Hindlimb muscle (tissue), 1 donor: ENCODE data around the gene IFI30. TPM values are rescaled to one million over a fixed set of nuclear protein-coding genes. Genes with fewer than 3 reads are reported as not detected.

ENCODE experiments used
- DNase-seq: peaks from one replicate; pipeline ENCODE4 v3.0.0-alpha.2; 2013
- polyA plus RNA-seq: library from polyadenylated mRNA; unstranded; fragments of 120-200 nt; gene quantifications from one replicate; pipeline ENCODE4 v1.2.1, GENCODE V29; 2013; ENCODE audit not compliant: insufficient read length

Gene IFI30
- polyA plus RNA-seq, 1 donor: 2.9 TPM

- DNase-seq: no peak
These were observed 52.3 kb downstream of the IFI30 start, which contains the start of gene PDE4C for GRCh38 chr19:18225702-18226468. Gene PDE4C (minus strand): TSS chr19:18226438. CDS start chr19:18226415, 23 bp downstream.

GRCh38 chr19:18226956-18227780 lies 53.6 kb downstream of the IFI30 start:
- no peak for DNase-seq

Other genes with a start within 250 kb of the IFI30 start
- 72.0 TPM for gene CCDC124, start 240.8 kb upstream of the IFI30 start, polyA plus RNA-seq
- 0.63 TPM for gene KCNN1, start 206.7 kb upstream of the IFI30 start, polyA plus RNA-seq
- gene ARRDC2, start 165.6 kb upstream of the IFI30 start, polyA plus RNA-seq: 4.5 TPM
- gene IL12RB1, start 86.9 kb upstream of the IFI30 start, polyA plus RNA-seq: 0.75 TPM
- 17.3 TPM for gene MAST3, start 76.0 kb upstream of the IFI30 start, polyA plus RNA-seq
- 66.1 TPM for gene PIK3R2, start 20.6 kb upstream of the IFI30 start, polyA plus RNA-seq
- gene MPV17L2, start 19.4 kb downstream of the IFI30 start, polyA plus RNA-seq: 6.5 TPM
- gene RAB3A, start 30.2 kb downstream of the IFI30 start, polyA plus RNA-seq: 5.1 TPM
- gene PDE4C, start 52.6 kb downstream of the IFI30 start, polyA plus RNA-seq: 7.1 TPM
- gene IQCN, start 100.6 kb downstream of the IFI30 start, polyA plus RNA-seq: 4.9 TPM
- gene JUND, start 107.8 kb downstream of the IFI30 start, polyA plus RNA-seq: 139 TPM
- 93.0 TPM for gene LSM4, start 149.3 kb downstream of the IFI30 start, polyA plus RNA-seq
- gene PGPEP1, start 166.8 kb downstream of the IFI30 start, polyA plus RNA-seq: 14.4 TPM
- gene GDF15, start 212.3 kb downstream of the IFI30 start, polyA plus RNA-seq: 0.41 TPM
- 2.6 TPM for gene LRRC25, start 223.8 kb downstream of the IFI30 start, polyA plus RNA-seq
- gene SSBP4, start 245.6 kb downstream of the IFI30 start, polyA plus RNA-seq: 135 TPM